ENCODE measurements around the gene CELF1. TPM values are rescaled to one million over a fixed set of nuclear protein-coding genes. Genes with fewer than 3 reads are reported as not detected.
A peak's percentile ranks its signal among the peaks of the same experiment; 100 is the strongest.

CELF1 gene
- total and polyA plus RNA-seq, 2 of the 13 experiments (the other 11 are each of a cell fraction or from before 2014, with no cell fraction given) = 69.0 to 80.1 TPM

DNA sequence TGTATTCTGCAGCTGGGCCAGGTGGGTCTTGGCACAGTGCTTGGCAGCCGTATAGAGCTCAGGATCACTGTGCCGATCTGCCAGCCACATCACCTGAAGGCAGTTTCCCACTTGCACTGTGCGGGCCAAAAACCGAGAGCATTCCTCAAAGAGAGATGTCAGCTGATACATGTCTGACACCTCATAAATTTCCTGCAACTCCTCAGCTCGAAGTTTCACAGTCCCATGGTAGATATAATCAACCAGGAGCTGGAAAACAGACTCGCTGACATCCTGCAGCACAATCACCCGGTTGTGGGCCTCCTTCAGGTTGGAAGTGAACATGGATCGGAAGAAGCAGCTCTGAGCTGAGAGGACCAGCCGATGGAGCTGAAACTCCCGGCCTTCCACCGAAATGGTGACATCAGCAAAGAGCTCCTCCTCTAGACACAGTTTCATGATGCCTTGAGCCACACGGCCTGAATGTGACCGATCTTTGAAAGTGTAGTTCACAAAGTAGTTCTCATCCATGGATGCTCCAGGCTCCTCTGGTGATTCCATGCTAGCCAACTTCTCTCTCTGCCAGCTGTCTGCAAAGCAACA lies 24.6 kb upstream of the CELF1 start:
- H3K27ac ChIP-seq (ENCODE audit: extremely low read length, insufficient read depth, low read length) = peak overlapping the region; percentile 82

GRCh38 chr11:47573321-47573720 lies 20.4 kb upstream of the CELF1 start:
- Histone ChIP-seq H3K9ac (ENCODE audit: insufficient read depth, low read depth, low read length) (no peak overlapping the region), H2AFZ (ENCODE audit: low read length) (no peak overlapping the region), H3K27ac (ENCODE audit: extremely low read length, insufficient read depth, low read length) (no peak overlapping the region), H3K4me2 (ENCODE audit: low read depth, low read length) (no peak overlapping the region), H3K4me3 (replicated peaks in 1 of 3; ENCODE audit: insufficient read depth in 1 of 3, low read depth in 2 of 3, low read length in 3 of 3) (no peak overlapping the region), H3K79me2 (ENCODE audit: insufficient read depth, low read length) (peaks cover 20% of the 10 kb centered on the region), H3K9me3 (ENCODE audit: low read length) (no peaks in the 10 kb centered on the region), H3K27me3 (ENCODE audit: control insufficient read depth in 1 of 2, insufficient read depth in 2 of 2, low read length in 2 of 2) (no peaks in the 10 kb centered on the region; a peak in 1 of 5 replicates), H4K20me1 (ENCODE audit: insufficient read depth, low read length) (no peaks in the 10 kb centered on the region), H3K36me3 (replicated peaks in 1 of 2; ENCODE audit: control insufficient read depth in 1 of 2, insufficient read depth in 2 of 2, low read length in 2 of 2) (peaks cover 12 to 47% of the 10 kb centered on the region in 2 experiments), H3K4me1 (ENCODE audit: insufficient read depth, low read length) (peaks cover 12% of the 10 kb centered on the region)
- ChIA-PET POLR2A (interaction anchor here (2.3 kb wide), 1 partner anchor 7 kb away, joined by 8 read pairs; the partner anchor contains the start of gene PTPMT1), CTCF (ENCODE audit: low intra/inter-chr PET ratio, low total read pairs) (no interaction called here)
- ATAC-seq = no peak
- BruUV-seq (replicated peaks) = no TSS peak
- TF ChIP-seq KLF13 (CRISPR knock-in tag; IDR thresholded peaks at IDR 0.05) (no peak), AGO2 (optimal IDR thresholded peaks at IDR 0.05; ENCODE audit: low read depth, low read length) (peak; percentile 25)
- WGBS (ENCODE audit: low lambda C conversion rate) = 95% methylated on average over 11 of the region's 11 CpGs
- no peak for DNase-seq (ENCODE audit: low spot score)
- intact Hi-C loops (cut with micrococcal nuclease; ENCODE audit: unreplicated experiment) = no loop called here
- in situ Hi-C loops (cut with HindIII; ENCODE audit: extremely low pct_ligation_motif_present, low pct_unique_long_range_greater_than_20kb) = no loop called here
- FAIRE-seq = no peak

More for the DNA sequence above, 24.6 kb upstream of the CELF1 start:
- ChIA-PET CTCF (ENCODE audit: low intra/inter-chr PET ratio, low total read pairs) (no interaction called here), POLR2A (interaction anchor here (1.7 to 2.2 kb wide), 2 partner anchors 8 to 11 kb away, joined by 5 to 15 read pairs; partner anchors contain the start of gene PTPMT1)
- in situ Hi-C loops (cut with HindIII; ENCODE audit: extremely low pct_ligation_motif_present, low pct_unique_long_range_greater_than_20kb) = no loop called here
- no peaks in the 10 kb centered on the region for H3K9me3 ChIP-seq (ENCODE audit: low read length)
- no peaks in the 10 kb centered on the region for H4K20me1 ChIP-seq (ENCODE audit: insufficient read depth, low read length)
- no peak for FAIRE-seq
- 100% methylated on average over 9 of the region's 13 CpGs for WGBS (ENCODE audit: low lambda C conversion rate)
- H2AFZ ChIP-seq (ENCODE audit: low read length) = no peak overlapping the region
- no peak for DNase-seq (ENCODE audit: low spot score)
- TF ChIP-seq AGO2 (optimal IDR thresholded peaks at IDR 0.05; ENCODE audit: low read depth, low read length) (peak; percentile 6), POLR2A (IDR thresholded peaks at IDR 0.05; ENCODE audit: insufficient read depth in 1 of 2, low read depth in 2 of 2, low read length in 2 of 2) (peak in 1 of 2 experiments; percentile 9; a peak in 1 of 4 replicates), ERF (CRISPR knock-in tag; IDR thresholded peaks at IDR 0.05) (no peak), SUZ12 (IDR thresholded peaks at IDR 0.05; ENCODE audit: low read depth, low read length) (no peak)
- peak overlapping the region; percentile 96 for H3K9ac ChIP-seq (ENCODE audit: insufficient read depth, low read depth, low read length)
- no peaks in the 10 kb centered on the region; a peak in 1 of 5 replicates for H3K27me3 ChIP-seq (ENCODE audit: control insufficient read depth in 1 of 2, insufficient read depth in 2 of 2, low read length in 2 of 2)
- H3K4me3 ChIP-seq (replicated peaks in 1 of 3; ENCODE audit: insufficient read depth in 1 of 3, low read depth in 2 of 3, low read length in 3 of 3) = peak overlapping the region; percentile 95 to 99 (median 97); a peak in 4 of 6 replicates
- peaks cover 24% of the 10 kb centered on the region for H3K4me1 ChIP-seq (ENCODE audit: insufficient read depth, low read length)
- intact Hi-C loops (cut with micrococcal nuclease; ENCODE audit: unreplicated experiment) = no loop called here
- H3K36me3 ChIP-seq (replicated peaks in 1 of 2; ENCODE audit: control insufficient read depth in 1 of 2, insufficient read depth in 2 of 2, low read length in 2 of 2) = peaks cover 10 to 33% of the 10 kb centered on the region in 2 experiments
- peak overlapping the region; percentile 73 for H3K4me2 ChIP-seq (ENCODE audit: low read depth, low read length)
- BruUV-seq (replicated peaks) = no TSS peak
- no peak for ATAC-seq
- peaks cover 24% of the 10 kb centered on the region for H3K79me2 ChIP-seq (ENCODE audit: insufficient read depth, low read length)
